GM08714 (cell line): ENCODE data around the gene DNAAF5.
"Not testable (repeated sequence)": the region's sequence is repeated elsewhere in the genome, so short reads cannot be mapped to it uniquely, and the experiment has no call there.

Experiments
- H3K4me3 ChIP-seq: fragments of 200-500 bp; sonication (Bioruptor generic); 2 replicates; pipeline ENCODE4 v1.5.1; 2014; ENCODE audit warnings: mild to moderate bottlenecking, low read length, inconsistent platforms
- ZNF274 ChIP-seq: IDR thresholded peaks from 2 replicates; pipeline ENCODE4 v1.6.1; 2012; ENCODE audit warnings: mild to moderate bottlenecking, low read depth, low read length

DNAAF5 gene

GRCh38 chr7:781936-782529 lies 55.5 kb downstream of the DNAAF5 start:
- TF ChIP-seq ZNF274, result no peak
- H3K4me3 ChIP-seq, result no peak overlapping the region

- no peak overlapping the region for H3K4me3 ChIP-seq
- no peak for TF ChIP-seq ZNF274
Measured at GRCh38 chr7:782718-783449, 56.4 kb downstream of the DNAAF5 start.

- no peak overlapping the region for H3K4me3 ChIP-seq
- TF ChIP-seq ZNF274, result no peak
Measured at GRCh38 chr7:783556-784490, 57.3 kb downstream of the DNAAF5 start.

GRCh38 chr7:784971-785370 lies 58.5 kb downstream of the DNAAF5 start:
- no peak for TF ChIP-seq ZNF274
- no peak overlapping the region for H3K4me3 ChIP-seq

- no peak overlapping the region for H3K4me3 ChIP-seq
- TF ChIP-seq ZNF274, result no peak
Measured at GRCh38 chr7:785416-785815, 58.9 kb downstream of the DNAAF5 start.

- H3K4me3 ChIP-seq, result no peak overlapping the region
- no peak for TF ChIP-seq ZNF274
Measured at GRCh38 chr7:786472-787255, 60.2 kb downstream of the DNAAF5 start.

- no peak for TF ChIP-seq ZNF274
- no peak overlapping the region for H3K4me3 ChIP-seq
Measured at GRCh38 chr7:787332-788240, 61.1 kb downstream of the DNAAF5 start.

- H3K4me3 ChIP-seq, result no peak overlapping the region
- no peak for TF ChIP-seq ZNF274
Measured at GRCh38 chr7:791519-791918, 65.0 kb downstream of the DNAAF5 start.

GRCh38 chr7:794207-794606 lies 67.7 kb downstream of the DNAAF5 start:
- no peak for TF ChIP-seq ZNF274
- H3K4me3 ChIP-seq, result no peak overlapping the region

- H3K4me3 ChIP-seq, result no peak overlapping the region
- TF ChIP-seq ZNF274, result no peak
Measured at GRCh38 chr7:794671-795329, 68.3 kb downstream of the DNAAF5 start.

GRCh38 chr7:796434-797169 lies 70.1 kb downstream of the DNAAF5 start:
- H3K4me3 ChIP-seq, result not testable (repeated sequence)

GRCh38 chr7:798921-799470 lies 72.5 kb downstream of the DNAAF5 start:
- no peak overlapping the region for H3K4me3 ChIP-seq
- no peak for TF ChIP-seq ZNF274
